SK-N-SH (cell line): Measurements from ENCODE around the gene LIMS2. TPM values are rescaled to one million over a fixed set of nuclear protein-coding genes. Genes with fewer than 3 reads are reported as not detected.

Experiments
- CTCF ChIA-PET: fragments of 300-600, 350-600 bp; formaldehyde crosslinking; extraction: SDS; loops from one replicate; lab custom pipeline; 2021; lab: Yijun Ruan, JAX
- POLR2A ChIA-PET: fragments of 350-600 bp; sonication (Branson Sonifier 250); formaldehyde crosslinking; extraction: SDS; loops from one replicate; lab custom pipeline; 2020; ENCODE audit warnings: antibody characterized with exemption, inconsistent platforms; lab: Yijun Ruan, JAX
- DNase-seq: peaks from one replicate; pipeline ENCODE4 v3.0.0; 2012
- H2AFZ ChIP-seq: fragments of 200-600 bp; sonication (generic); 2 replicates; pipeline ENCODE4 v1.8.1; 2016; ENCODE audit warnings: antibody characterized with exemption, mild to moderate bottlenecking, low read depth
- H3F3A ChIP-seq: fragments of 200-600 bp; sonication (generic); replicated peaks from 2 replicates; pipeline ENCODE3; 2016; ENCODE audit warnings: antibody characterized with exemption, mild to moderate bottlenecking; ENCODE audit not compliant: insufficient read depth
- H3K27ac ChIP-seq, 2 experiments: fragments of 200-500 bp in 1 of 2; fragments of 200-600 bp in 1 of 2; sonication (Bioruptor generic) in 1 of 2; sonication (generic), shearing (Covaris generic) in 1 of 2; 2 replicates each; pipeline versions ENCODE4 v1.5.1 to v1.6.1; 2014 to 2016; ENCODE audit warnings: low read depth in 2 of 2, inconsistent platforms in 1 of 2, low read length in 1 of 2, mild to moderate bottlenecking in 1 of 2, mixed read lengths in 1 of 2
- H3K27me3 ChIP-seq: fragments of 200-600 bp; sonication (generic), shearing (Covaris generic); 2 replicates; pipeline ENCODE4 v1.6.1; 2016; ENCODE audit warnings: mixed run types; ENCODE audit not compliant: insufficient read depth
- H3K36me3 ChIP-seq, 2 experiments: fragments of 200-500 bp in 1 of 2; fragments of 200-600 bp in 1 of 2; sonication (Bioruptor generic) in 1 of 2; sonication (generic) in 1 of 2; replicated peaks in 1 of 2; 2 replicates each; pipeline versions ENCODE3 to v1.5.1; 2014 to 2016; ENCODE audit warnings: low read length in 1 of 2, mild to moderate bottlenecking in 1 of 2; ENCODE audit not compliant: insufficient read depth in 2 of 2, control insufficient read depth in 1 of 2
- H3K4me1 ChIP-seq, 2 experiments: fragments of 200-500 bp in 1 of 2; fragments of 200-600 bp in 1 of 2; sonication (Bioruptor generic) in 1 of 2; sonication (generic), shearing (Covaris generic) in 1 of 2; 2 replicates each; pipeline versions ENCODE4 v1.5.1 to v1.6.1; 2014 to 2016; ENCODE audit warnings: low read depth in 1 of 2, low read length in 1 of 2, mixed run types in 1 of 2; ENCODE audit not compliant: insufficient read depth in 2 of 2, control insufficient read depth in 1 of 2
- H3K4me2 ChIP-seq: fragments of 200-600 bp; sonication (generic), shearing (Covaris generic); 2 replicates; pipeline ENCODE4 v1.6.1; 2017; ENCODE audit warnings: mixed run types
- H3K4me3 ChIP-seq, 2 experiments: fragments of 200-500 bp in 1 of 2; fragments of 200-600 bp in 1 of 2; sonication (Bioruptor generic) in 1 of 2; sonication (generic), shearing (Covaris generic) in 1 of 2; 2 replicates each; pipeline versions ENCODE4 v1.5.1 to v1.8.1; 2014 to 2016; ENCODE audit warnings: low read depth in 2 of 2, inconsistent platforms in 1 of 2, low read length in 1 of 2, mild to moderate bottlenecking in 1 of 2, mixed read lengths in 1 of 2, moderate library complexity in 1 of 2
- H3K79me2 ChIP-seq: fragments of 200-600 bp; sonication (generic); 2 replicates; pipeline ENCODE4 v1.8.1; 2017; ENCODE audit warnings: mild to moderate bottlenecking; ENCODE audit not compliant: insufficient read depth
- H3K9ac ChIP-seq: fragments of 200-600 bp; sonication (generic); 2 replicates; pipeline ENCODE4 v1.6.1; 2017; ENCODE audit warnings: mixed run types
- H3K9me2 ChIP-seq: fragments of 200-600 bp; sonication (generic); 2 replicates; pipeline ENCODE4 v1.6.1; 2017; ENCODE audit warnings: mixed run types
- H3K9me3 ChIP-seq: fragments of 200-600 bp; sonication (generic); 2 replicates; pipeline ENCODE4 v1.6.1; 2017; ENCODE audit warnings: mixed run types, mild to moderate bottlenecking, moderate library complexity
- H4K20me1 ChIP-seq: fragments of 200-600 bp; sonication (generic); 2 replicates; pipeline ENCODE4 v1.6.1; 2017; ENCODE audit warnings: mild to moderate bottlenecking, mixed run types; ENCODE audit not compliant: insufficient read depth
- CHD2 ChIP-seq: fragments of 150-350 bp; IDR thresholded peaks from 2 replicates; pipeline ENCODE4 v1.6.1; 2018; ENCODE audit warnings: low read length; ENCODE audit not compliant: partially characterized antibody
- ELF1 ChIP-seq: IDR thresholded peaks from 2 replicates; pipeline ENCODE4 v1.4.0; 2012
- FOXM1 ChIP-seq: IDR thresholded peaks from 2 replicates; pipeline ENCODE4 v1.4.0; 2012; ENCODE audit warnings: low read depth, mild to moderate bottlenecking
- NRF1 ChIP-seq: IDR thresholded peaks from 2 replicates; pipeline ENCODE4 v1.6.1; 2012; ENCODE audit warnings: low read depth, mild to moderate bottlenecking, low read length
- POLR2AphosphoS5 ChIP-seq: IDR thresholded peaks from 2 replicates; pipeline ENCODE4 v1.6.1; 2012; ENCODE audit warnings: low read depth, low read length
- RAD21 ChIP-seq: IDR thresholded peaks from 2 replicates; pipeline ENCODE4 v1.6.1; 2012; ENCODE audit warnings: mild to moderate bottlenecking, low read length
- SMC3 ChIP-seq: IDR thresholded peaks from 2 replicates; pipeline ENCODE4 v1.6.1; 2012; ENCODE audit warnings: low read depth, low read length, improper control_type of control experiment
- USF1 ChIP-seq: IDR thresholded peaks from 2 replicates; pipeline ENCODE4 v1.4.0; 2012; ENCODE audit warnings: low read depth, borderline replicate concordance
- ZBTB33 ChIP-seq: IDR thresholded peaks from 2 replicates; pipeline ENCODE4 v1.4.0; 2012; ENCODE audit warnings: low read depth, borderline replicate concordance
- WGBS: methylation state at CpG from one replicate; pipeline ENCODE4 v1.1.6; 2017; ENCODE audit warnings: low lambda C conversion rate; 5-methylcytosine and 5-hydroxymethylcytosine counted together
- polyA plus RNA-seq, 3 experiments: library from polyadenylated mRNA; depleted of rRNA; stranded (reverse); fragments of >200 nt; gene quantifications; 2 replicates each; pipeline ENCODE4 v1.2.3, GENCODE V29; 2012

Gene LIMS2
- polyA plus RNA-seq, 1 of the 3 experiments (the other 2 are of a cell fraction), result 2.7 TPM

- WGBS, result 67% methylated on average over 11 of the region's 24 CpGs
- no peak overlapping the region for H2AFZ ChIP-seq
- H3K4me2 ChIP-seq, result no peak overlapping the region
- H3K9me2 ChIP-seq, result no peaks in the 10 kb centered on the region
- no peak overlapping the region for H3K4me3 ChIP-seq
- no peak overlapping the region for H3K9ac ChIP-seq
- no peaks in the 10 kb centered on the region for H3K36me3 ChIP-seq
- ChIA-PET POLR2A (no interaction called here), CTCF (interaction anchor here (1.4 to 2.2 kb wide), 4 partner anchors 21 to 128 kb away, joined by 3 to 9 read pairs (median 6); partner anchors contain the start of genes IWS1 and LIMS2)
- H3K27me3 ChIP-seq, result no peaks in the 10 kb centered on the region
- no peak for DNase-seq
- no peak overlapping the region for H3K27ac ChIP-seq
- H3K79me2 ChIP-seq, result no peaks in the 10 kb centered on the region
- no peaks in the 10 kb centered on the region for H3K9me3 ChIP-seq
- H3F3A ChIP-seq, result no peaks in the 10 kb centered on the region
- H3K4me1 ChIP-seq, result peaks cover 0 to 57% of the 10 kb centered on the region in 2 experiments; a peak in 1 of 4 replicates
- TF ChIP-seq NRF1, result no peak
- TF ChIP-seq USF1, result no peak
- no peak for TF ChIP-seq POLR2AphosphoS5
- TF ChIP-seq SMC3, result no peak
- TF ChIP-seq FOXM1, result no peak
- TF ChIP-seq ELF1, result no peak
- no peak for TF ChIP-seq ZBTB33
- no peak for TF ChIP-seq CHD2
- no peaks in the 10 kb centered on the region for H4K20me1 ChIP-seq
Observed at GRCh38 chr2:127654084-127654837, 21.1 kb downstream of the LIMS2 start.

GRCh38 chr2:127653421-127654083, 21.8 kb downstream of the LIMS2 start:
- H3K36me3 ChIP-seq, result no peaks in the 10 kb centered on the region
- H3K27me3 ChIP-seq, result no peaks in the 10 kb centered on the region
- no peak for DNase-seq
- no peaks in the 10 kb centered on the region for H4K20me1 ChIP-seq
- no peak overlapping the region for H3K4me2 ChIP-seq
- CTCF ChIA-PET, result interaction anchor here (0.7 to 2.2 kb wide), 5 partner anchors 13 to 127 kb away, joined by 3 to 9 read pairs (median 5); partner anchors contain the start of genes IWS1 and LIMS2
- H3K27ac ChIP-seq, result peak overlapping the region in 1 of 2 experiments; percentile 94; a peak in 1 of 4 replicates
- no peaks in the 10 kb centered on the region for H3K9me2 ChIP-seq
- 79% methylated on average over 16 of the region's 16 CpGs for WGBS
- H3F3A ChIP-seq, result no peaks in the 10 kb centered on the region
- H3K79me2 ChIP-seq, result no peaks in the 10 kb centered on the region
- H3K9me3 ChIP-seq, result no peaks in the 10 kb centered on the region
- peaks cover 0 to 60% of the 10 kb centered on the region in 2 experiments; a peak in 1 of 4 replicates for H3K4me1 ChIP-seq
- no peak for TF ChIP-seq ZBTB33
- TF ChIP-seq RAD21, result no peak
- TF ChIP-seq NRF1, result no peak
- H3K4me3 ChIP-seq, result no peak overlapping the region
- no peak overlapping the region for H2AFZ ChIP-seq
- no peak overlapping the region for H3K9ac ChIP-seq
- POLR2A ChIA-PET, result interaction anchor here (1.4 kb wide), 1 partner anchor 9 kb away, joined by 6 read pairs; no protein-coding TSS in a partner anchor
